HepG2 (cell line): ENCODE measurements around the gene FAM131A. TPM values are rescaled to one million over a fixed set of nuclear protein-coding genes. Genes with fewer than 3 reads are reported as not detected.

Experiments used
- HNF4G ChIP-seq, 2 experiments: sonication (generic) in 1 of 2; formaldehyde crosslinking in 1 of 2; IDR thresholded peaks; 2 replicates each; pipeline versions ENCODE4 v1.4.0 to v1.6.1; 2011 to 2020; ENCODE audit warnings: borderline replicate concordance in 2 of 2, low read depth in 2 of 2, mild to moderate bottlenecking in 2 of 2, low read length in 1 of 2, missing genetic modification reagents in 1 of 2, moderate library complexity in 1 of 2
- LCORL ChIP-seq, 2 experiments: fragments of 450-650 bp in 1 of 2; sonication (generic) in 1 of 2; formaldehyde crosslinking in 1 of 2; IDR thresholded peaks; 2 replicates each; pipeline versions ENCODE4 v1.5.0 to v1.6.1; 2017 to 2020; ENCODE audit warnings: antibody characterized with exemption in 1 of 2, missing genetic modification reagents in 1 of 2
- MATR3 ChIP-seq: sonication (generic); formaldehyde crosslinking; IDR thresholded peaks from 2 replicates; pipeline ENCODE4 v1.4.0; 2020; ENCODE audit warnings: missing genetic modification reagents
- NONO ChIP-seq, 2 experiments: fragments of 450-650 bp in 1 of 2; sonication (generic) in 1 of 2; formaldehyde crosslinking in 1 of 2; IDR thresholded peaks in 1 of 2; conservative IDR thresholded peaks in 1 of 2; 2 replicates each; pipeline versions ENCODE4 v1.6.1 to v1.8.0; 2017 to 2022; ENCODE audit warnings: mild to moderate bottlenecking in 1 of 2, missing genetic modification reagents in 1 of 2, moderate library complexity in 1 of 2
- POLR2AphosphoS5 ChIP-seq: IDR thresholded peaks from 2 replicates; pipeline ENCODE4 v1.6.1; 2012; ENCODE audit warnings: low read depth, low read length
- polyA plus RNA-seq, 8 experiments: library from polyadenylated mRNA; depleted of rRNA in 3 of 8; stranded (reverse) in 7 of 8; unstranded in 1 of 8; fragments of >200 nt; fragmentation: Illumina TruSeq in 4 of 8; extraction: Trizol in 4 of 8; gene quantifications; 2 replicates each; pipeline versions ENCODE4 v1.2.1 to v1.2.3, GENCODE V29; 2011 to 2016; ENCODE audit warnings: low read depth in 4 of 8, missing spikeins in 1 of 8, mixed read lengths in 1 of 8; ENCODE audit not compliant: insufficient read depth in 1 of 8
- total RNA-seq, 5 experiments: library from RNA; depleted of rRNA; stranded (reverse); fragments of >200 nt; fragmentation: Illumina TruSeq; extraction: Trizol; gene quantifications; 2 replicates each; pipeline ENCODE4 v1.2.3, GENCODE V29; 2016; ENCODE audit warnings: low read depth in 1 of 5
- TF ChIP-seq, protein P1 (sequence below): sonication (generic); formaldehyde crosslinking; IDR thresholded peaks from 2 replicates; pipeline ENCODE4 v1.9.0; 2021; ENCODE audit warnings: missing genetic modification reagents, borderline replicate concordance
- TF ChIP-seq, protein P2 (sequence below): IDR thresholded peaks from 2 replicates; pipeline ENCODE4 v1.6.1; 2016; ENCODE audit warnings: missing compliant biosample characterization, missing genetic modification reagents, borderline replicate concordance
- TF ChIP-seq, protein P3 (sequence below): sonication (generic); formaldehyde crosslinking; IDR thresholded peaks from 2 replicates; pipeline ENCODE4 v1.4.0; 2020; ENCODE audit warnings: missing genetic modification reagents
- TF ChIP-seq, protein P4 (sequence below): sonication (generic); formaldehyde crosslinking; IDR thresholded peaks from 2 replicates; pipeline ENCODE4 v1.5.1; 2020; ENCODE audit warnings: mild to moderate bottlenecking, missing genetic modification reagents, moderate library complexity
- TF ChIP-seq, protein P5 (sequence below): sonication (generic); formaldehyde crosslinking; IDR thresholded peaks from 2 replicates; pipeline ENCODE4 v1.8.1; 2023; ENCODE audit warnings: missing genetic modification reagents, mild to moderate bottlenecking, borderline replicate concordance
- TF ChIP-seq, protein P6 (sequence below): sonication (generic); formaldehyde crosslinking; IDR thresholded peaks from 2 replicates; pipeline ENCODE4 v1.5.0; 2020; ENCODE audit warnings: missing genetic modification reagents, mild to moderate bottlenecking, borderline replicate concordance

Gene FAM131A
- total and polyA plus RNA-seq, 2 of the 13 experiments (the other 11 are each of a cell fraction or from before 2014, with no cell fraction given) = 9.2 to 9.3 TPM

DNA sequence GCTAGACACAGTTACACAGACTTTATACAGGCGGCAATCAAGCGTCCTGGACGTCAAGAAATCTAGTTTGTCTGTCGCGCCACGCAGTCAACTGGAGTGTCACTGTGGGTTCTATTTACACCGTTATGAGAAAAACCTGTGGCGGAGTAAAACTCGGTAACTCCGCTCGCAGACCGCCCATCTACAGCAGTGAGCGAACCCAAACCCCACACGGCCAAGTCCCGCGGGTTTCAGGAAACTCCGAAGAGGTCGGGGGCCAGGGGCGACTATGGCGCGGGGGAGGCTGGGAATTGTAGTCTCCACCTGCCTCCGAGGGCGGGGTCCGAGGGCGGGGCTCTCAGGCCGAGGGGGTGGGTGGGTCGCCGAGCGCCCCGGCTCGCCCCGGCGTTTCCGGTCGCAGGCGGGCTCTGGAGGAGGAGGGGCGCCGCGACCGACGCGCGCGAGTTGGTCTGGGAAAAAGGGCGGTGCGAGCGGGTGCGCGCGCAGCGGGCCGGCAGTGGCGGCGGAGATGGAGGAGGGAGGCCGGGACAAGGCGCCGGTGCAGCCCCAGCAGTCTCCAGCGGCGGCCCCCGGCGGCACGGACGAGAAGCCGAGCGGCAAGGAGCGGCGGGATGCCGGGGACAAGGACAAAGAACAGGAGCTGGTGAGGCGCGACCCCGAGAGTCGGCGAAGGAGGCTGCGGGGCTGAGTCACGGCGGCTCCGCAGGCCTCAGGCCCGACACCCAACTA lies 38.5 kb upstream of the FAM131A start, which contains the start of gene PSMD2 (continued):
- TF ChIP-seq, protein P1, sequence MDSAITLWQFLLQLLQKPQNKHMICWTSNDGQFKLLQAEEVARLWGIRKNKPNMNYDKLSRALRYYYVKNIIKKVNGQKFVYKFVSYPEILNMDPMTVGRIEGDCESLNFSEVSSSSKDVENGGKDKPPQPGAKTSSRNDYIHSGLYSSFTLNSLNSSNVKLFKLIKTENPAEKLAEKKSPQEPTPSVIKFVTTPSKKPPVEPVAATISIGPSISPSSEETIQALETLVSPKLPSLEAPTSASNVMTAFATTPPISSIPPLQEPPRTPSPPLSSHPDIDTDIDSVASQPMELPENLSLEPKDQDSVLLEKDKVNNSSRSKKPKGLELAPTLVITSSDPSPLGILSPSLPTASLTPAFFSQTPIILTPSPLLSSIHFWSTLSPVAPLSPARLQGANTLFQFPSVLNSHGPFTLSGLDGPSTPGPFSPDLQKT = 0 out of 2 replicates have a peak, but pooled peaks have one; percentile 55
- no peak for TF ChIP-seq HNF4G (IDR thresholded peaks at IDR 0.05; ENCODE audit: borderline replicate concordance, low read depth, low read length)
- no peak for TF ChIP-seq HNF4G (CRISPR knock-in tag; IDR thresholded peaks at IDR 0.05; ENCODE audit: borderline replicate concordance, low read depth)
- TF ChIP-seq LCORL (IDR thresholded peaks at IDR 0.05) = no peak
- no peak for TF ChIP-seq LCORL (CRISPR knock-in tag; IDR thresholded peaks at IDR 0.05)
- TF ChIP-seq, protein P2, sequence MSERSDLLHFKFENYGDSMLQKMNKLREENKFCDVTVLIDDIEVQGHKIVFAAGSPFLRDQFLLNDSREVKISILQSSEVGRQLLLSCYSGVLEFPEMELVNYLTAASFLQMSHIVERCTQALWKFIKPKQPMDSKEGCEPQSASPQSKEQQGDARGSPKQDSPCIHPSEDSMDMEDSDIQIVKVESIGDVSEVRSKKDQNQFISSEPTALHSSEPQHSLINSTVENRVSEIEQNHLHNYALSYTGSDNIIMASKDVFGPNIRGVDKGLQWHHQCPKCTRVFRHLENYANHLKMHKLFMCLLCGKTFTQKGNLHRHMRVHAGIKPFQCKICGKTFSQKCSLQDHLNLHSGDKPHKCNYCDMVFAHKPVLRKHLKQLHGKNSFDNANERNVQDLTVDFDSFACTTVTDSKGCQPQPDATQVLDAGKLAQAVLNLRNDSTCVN (CRISPR knock-in tag) = 0 out of 2 replicates have a peak, but pooled peaks have one; percentile 35
- TF ChIP-seq POLR2AphosphoS5 = peak; percentile 96
- no peak for TF ChIP-seq MATR3
- TF ChIP-seq, protein P3, sequence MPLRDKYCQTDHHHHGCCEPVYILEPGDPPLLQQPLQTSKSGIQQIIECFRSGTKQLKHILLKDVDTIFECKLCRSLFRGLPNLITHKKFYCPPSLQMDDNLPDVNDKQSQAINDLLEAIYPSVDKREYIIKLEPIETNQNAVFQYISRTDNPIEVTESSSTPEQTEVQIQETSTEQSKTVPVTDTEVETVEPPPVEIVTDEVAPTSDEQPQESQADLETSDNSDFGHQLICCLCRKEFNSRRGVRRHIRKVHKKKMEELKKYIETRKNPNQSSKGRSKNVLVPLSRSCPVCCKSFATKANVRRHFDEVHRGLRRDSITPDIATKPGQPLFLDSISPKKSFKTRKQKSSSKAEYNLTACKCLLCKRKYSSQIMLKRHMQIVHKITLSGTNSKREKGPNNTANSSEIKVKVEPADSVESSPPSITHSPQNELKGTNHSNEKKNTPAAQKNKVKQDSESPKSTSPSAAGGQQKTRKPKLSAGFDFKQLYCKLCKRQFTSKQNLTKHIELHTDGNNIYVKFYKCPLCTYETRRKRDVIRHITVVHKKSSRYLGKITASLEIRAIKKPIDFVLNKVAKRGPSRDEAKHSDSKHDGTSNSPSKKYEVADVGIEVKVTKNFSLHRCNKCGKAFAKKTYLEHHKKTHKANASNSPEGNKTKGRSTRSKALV (CRISPR knock-in tag) = no peak
- TF ChIP-seq, protein P4, sequence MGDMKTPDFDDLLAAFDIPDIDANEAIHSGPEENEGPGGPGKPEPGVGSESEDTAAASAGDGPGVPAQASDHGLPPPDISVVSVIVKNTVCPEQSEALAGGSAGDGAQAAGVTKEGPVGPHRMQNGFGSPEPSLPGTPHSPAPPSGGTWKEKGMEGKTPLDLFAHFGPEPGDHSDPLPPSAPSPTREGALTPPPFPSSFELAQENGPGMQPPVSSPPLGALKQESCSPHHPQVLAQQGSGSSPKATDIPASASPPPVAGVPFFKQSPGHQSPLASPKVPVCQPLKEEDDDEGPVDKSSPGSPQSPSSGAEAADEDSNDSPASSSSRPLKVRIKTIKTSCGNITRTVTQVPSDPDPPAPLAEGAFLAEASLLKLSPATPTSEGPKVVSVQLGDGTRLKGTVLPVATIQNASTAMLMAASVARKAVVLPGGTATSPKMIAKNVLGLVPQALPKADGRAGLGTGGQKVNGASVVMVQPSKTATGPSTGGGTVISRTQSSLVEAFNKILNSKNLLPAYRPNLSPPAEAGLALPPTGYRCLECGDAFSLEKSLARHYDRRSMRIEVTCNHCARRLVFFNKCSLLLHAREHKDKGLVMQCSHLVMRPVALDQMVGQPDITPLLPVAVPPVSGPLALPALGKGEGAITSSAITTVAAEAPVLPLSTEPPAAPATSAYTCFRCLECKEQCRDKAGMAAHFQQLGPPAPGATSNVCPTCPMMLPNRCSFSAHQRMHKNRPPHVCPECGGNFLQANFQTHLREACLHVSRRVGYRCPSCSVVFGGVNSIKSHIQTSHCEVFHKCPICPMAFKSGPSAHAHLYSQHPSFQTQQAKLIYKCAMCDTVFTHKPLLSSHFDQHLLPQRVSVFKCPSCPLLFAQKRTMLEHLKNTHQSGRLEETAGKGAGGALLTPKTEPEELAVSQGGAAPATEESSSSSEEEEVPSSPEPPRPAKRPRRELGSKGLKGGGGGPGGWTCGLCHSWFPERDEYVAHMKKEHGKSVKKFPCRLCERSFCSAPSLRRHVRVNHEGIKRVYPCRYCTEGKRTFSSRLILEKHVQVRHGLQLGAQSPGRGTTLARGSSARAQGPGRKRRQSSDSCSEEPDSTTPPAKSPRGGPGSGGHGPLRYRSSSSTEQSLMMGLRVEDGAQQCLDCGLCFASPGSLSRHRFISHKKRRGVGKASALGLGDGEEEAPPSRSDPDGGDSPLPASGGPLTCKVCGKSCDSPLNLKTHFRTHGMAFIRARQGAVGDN = peak; percentile 79
- TF ChIP-seq, protein P5, sequence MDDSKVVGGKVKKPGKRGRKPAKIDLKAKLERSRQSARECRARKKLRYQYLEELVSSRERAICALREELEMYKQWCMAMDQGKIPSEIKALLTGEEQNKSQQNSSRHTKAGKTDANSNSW (CRISPR knock-in tag) = no peak
- no peak for TF ChIP-seq NONO (IDR thresholded peaks at IDR 0.05)
- no peak for TF ChIP-seq NONO (CRISPR knock-in tag; conservative IDR thresholded peaks at IDR 0.05)
- TF ChIP-seq, protein P6, sequence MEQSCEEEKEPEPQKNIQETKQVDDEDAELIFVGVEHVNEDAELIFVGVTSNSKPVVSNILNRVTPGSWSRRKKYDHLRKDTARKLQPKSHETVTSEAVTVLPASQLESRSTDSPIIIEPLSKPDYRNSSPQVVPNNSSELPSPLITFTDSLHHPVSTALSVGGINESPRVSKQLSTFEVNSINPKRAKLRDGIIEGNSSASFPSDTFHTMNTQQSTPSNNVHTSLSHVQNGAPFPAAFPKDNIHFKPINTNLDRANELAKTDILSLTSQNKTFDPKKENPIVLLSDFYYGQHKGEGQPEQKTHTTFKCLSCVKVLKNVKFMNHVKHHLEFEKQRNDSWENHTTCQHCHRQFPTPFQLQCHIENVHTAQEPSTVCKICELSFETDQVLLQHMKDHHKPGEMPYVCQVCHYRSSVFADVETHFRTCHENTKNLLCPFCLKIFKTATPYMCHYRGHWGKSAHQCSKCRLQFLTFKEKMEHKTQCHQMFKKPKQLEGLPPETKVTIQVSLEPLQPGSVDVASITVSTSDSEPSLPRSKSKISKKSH (CRISPR knock-in tag) = no peak
